H1 (cell line): ENCODE measurements around the gene GYS2. TPM values are rescaled to one million over a fixed set of nuclear protein-coding genes. Genes with fewer than 3 reads are reported as not detected.

Source experiments
- CTCF ChIA-PET: fragments of 300-600 bp; sonication (Branson Sonifier 250); formaldehyde crosslinking; loops from one replicate; lab custom pipeline; 2021; ENCODE audit not compliant: partially characterized antibody; lab: Charles Lee
- POLR2A ChIA-PET: fragments of 300-600 bp; sonication (Branson Sonifier 250); formaldehyde crosslinking; loops from one replicate; lab custom pipeline; 2021; ENCODE audit warnings: inconsistent platforms; ENCODE audit not compliant: partially characterized antibody; lab: Charles Lee
- DNase-seq, 2 experiments: peaks; one replicate each; pipeline versions ENCODE4 v3.0.0 to v3.0.0-alpha.2; 2010 to 2022; ENCODE audit warnings: low spot score in 2 of 2, low read depth in 1 of 2, mixed read lengths in 1 of 2
- FAIRE-seq: peaks from 2 replicates; lab custom pipeline; 2011; peaks lifted over from hg19 to GRCh38; lab: Jason Lieb, UNC
- H2AFZ ChIP-seq: 2 replicates; pipeline ENCODE4 v1.8.1; 2012; ENCODE audit warnings: low read length, inconsistent platforms
- H2AK5ac ChIP-seq: 2 replicates; pipeline ENCODE4 v1.6.1; 2013; ENCODE audit warnings: low read depth, low read length
- H2BK120ac ChIP-seq: replicated peaks from 2 replicates; pipeline ENCODE3; 2013; ENCODE audit warnings: low read depth, low read length, inconsistent platforms
- H2BK12ac ChIP-seq: 2 replicates; pipeline ENCODE4 v1.6.1; 2013; ENCODE audit warnings: low read depth, low read length
- H2BK15ac ChIP-seq: 2 replicates; pipeline ENCODE4 v1.6.1; 2013; ENCODE audit warnings: low read length
- H2BK20ac ChIP-seq: 2 replicates; pipeline ENCODE4 v1.6.1; 2013; ENCODE audit warnings: low read length
- H2BK5ac ChIP-seq: 2 replicates; pipeline ENCODE4 v1.6.1; 2013; ENCODE audit warnings: low read depth, low read length
- H3K14ac ChIP-seq: 2 replicates; pipeline ENCODE4 v1.6.1; 2013; ENCODE audit warnings: inconsistent platforms; ENCODE audit not compliant: insufficient read length
- H3K18ac ChIP-seq: 2 replicates; pipeline ENCODE4 v1.6.1; 2013; ENCODE audit warnings: low read length; ENCODE audit errors: extremely low read depth
- H3K23ac ChIP-seq: 2 replicates; pipeline ENCODE4 v1.6.1; 2013; ENCODE audit warnings: inconsistent platforms; ENCODE audit not compliant: insufficient read length
- H3K23me2 ChIP-seq: 2 replicates; pipeline ENCODE4 v1.6.1; 2013; ENCODE audit warnings: low read depth, low read length
- H3K27ac ChIP-seq: 2 replicates; pipeline ENCODE4 v1.6.1; 2011; ENCODE audit warnings: low read depth, low read length, inconsistent platforms
- H3K27me3 ChIP-seq, 4 experiments: replicated peaks in 1 of 4; 1 replicate in 1 of 4; 2 replicates in 3 of 4; pipeline versions ENCODE4 v1.6.1 to v1.8.1; 2011 to 2013; ENCODE audit warnings: low read length in 3 of 4, mild to moderate bottlenecking in 3 of 4, inconsistent platforms in 2 of 4, mixed read lengths in 2 of 4, moderate library complexity in 1 of 4; ENCODE audit not compliant: control insufficient read depth in 3 of 4, insufficient read depth in 3 of 4; ENCODE audit errors: extremely low read depth in 1 of 4
- H3K36me3 ChIP-seq, 4 experiments: 2 replicates each; pipeline versions ENCODE4 v1.6.1 to v1.8.1; 2011 to 2013; ENCODE audit warnings: mild to moderate bottlenecking in 4 of 4, low read length in 3 of 4, moderate library complexity in 2 of 4, control low read depth in 1 of 4, inconsistent platforms in 1 of 4; ENCODE audit not compliant: insufficient read depth in 4 of 4, control insufficient read depth in 2 of 4
- H3K4ac ChIP-seq: replicated peaks from 2 replicates; pipeline ENCODE3; 2013; ENCODE audit warnings: low read length, low read depth, mixed read lengths, inconsistent platforms; ENCODE audit not compliant: insufficient read length
- H3K4me1 ChIP-seq, 4 experiments: replicated peaks in 1 of 4; 1 replicate in 1 of 4; 2 replicates in 3 of 4; pipeline versions ENCODE4 v1.6.1 to v1.8.1; 2011 to 2013; ENCODE audit warnings: low read length in 3 of 4, inconsistent platforms in 2 of 4, mixed read lengths in 1 of 4; ENCODE audit not compliant: insufficient read depth in 4 of 4, control insufficient read depth in 3 of 4
- H3K4me2 ChIP-seq, 2 experiments: 2 replicates each; pipeline versions ENCODE4 v1.6.1 to v1.8.1; 2011 to 2013; ENCODE audit warnings: low read depth in 2 of 2, low read length in 2 of 2, control low read depth in 1 of 2, inconsistent platforms in 1 of 2, mild to moderate bottlenecking in 1 of 2; ENCODE audit not compliant: insufficient read depth in 1 of 2
- H3K4me3 ChIP-seq, 4 experiments: fragments of 200-600, 300-600 bp in 1 of 4; sonication (generic), shearing (Covaris generic), sonication (Bioruptor Twin) in 1 of 4; 2 replicates each; pipeline versions ENCODE4 v1.5.1 to v1.8.1; 2011 to 2016; ENCODE audit warnings: low read length in 4 of 4, low read depth in 3 of 4, control low read depth in 2 of 4, inconsistent platforms in 2 of 4, mild to moderate bottlenecking in 2 of 4, mixed read lengths in 1 of 4, moderate library complexity in 1 of 4; ENCODE audit not compliant: insufficient read depth in 2 of 4; ENCODE audit errors: extremely low read depth in 1 of 4
- H3K56ac ChIP-seq: replicated peaks from 2 replicates; pipeline ENCODE3; 2013; ENCODE audit warnings: low read depth, mild to moderate bottlenecking, mixed read lengths, low read length, inconsistent platforms; ENCODE audit not compliant: insufficient read length
- H3K79me1 ChIP-seq: 2 replicates; pipeline ENCODE4 v1.6.1; 2013; ENCODE audit warnings: low read depth, low read length, control low read depth
- H3K79me2 ChIP-seq, 2 experiments: 2 replicates each; pipeline versions ENCODE4 v1.6.1 to v1.8.1; 2012 to 2013; ENCODE audit warnings: low read length in 2 of 2, mild to moderate bottlenecking in 2 of 2, inconsistent platforms in 1 of 2; ENCODE audit not compliant: insufficient read depth in 2 of 2, control insufficient read depth in 1 of 2
- H3K9ac ChIP-seq, 4 experiments: replicated peaks in 1 of 4; 1 replicate in 1 of 4; 2 replicates in 3 of 4; pipeline versions ENCODE4 v1.6.1 to v1.8.1; 2011 to 2013; ENCODE audit warnings: low read depth in 3 of 4, low read length in 3 of 4, control low read depth in 2 of 4, mild to moderate bottlenecking in 2 of 4, moderate library complexity in 2 of 4, inconsistent platforms in 1 of 4; ENCODE audit errors: extremely low read depth in 1 of 4
- H3K9me3 ChIP-seq, 2 experiments: 2 replicates each; pipeline versions ENCODE4 v1.6.1 to v1.8.1; 2012 to 2013; ENCODE audit warnings: mild to moderate bottlenecking in 2 of 2, moderate library complexity in 2 of 2, control low read depth in 1 of 2, inconsistent platforms in 1 of 2, low read depth in 1 of 2, low read length in 1 of 2, mixed read lengths in 1 of 2; ENCODE audit not compliant: insufficient read depth in 2 of 2
- H4K20me1 ChIP-seq, 2 experiments: replicated peaks in 1 of 2; 2 replicates each; pipeline versions ENCODE3 to v1.8.1; 2011 to 2013; ENCODE audit warnings: inconsistent platforms in 2 of 2, low read length in 2 of 2, mild to moderate bottlenecking in 1 of 2; ENCODE audit not compliant: insufficient read depth in 2 of 2, control insufficient read depth in 1 of 2
- H4K5ac ChIP-seq: 2 replicates; pipeline ENCODE4 v1.6.1; 2013; ENCODE audit warnings: low read length, low read depth, mixed read lengths, inconsistent platforms; ENCODE audit not compliant: insufficient read length
- H4K8ac ChIP-seq: 2 replicates; pipeline ENCODE4 v1.8.0; 2013; ENCODE audit warnings: mild to moderate bottlenecking, moderate library complexity, low read length, inconsistent platforms; ENCODE audit not compliant: insufficient read depth; ENCODE audit errors: extremely low read depth
- H4K91ac ChIP-seq: replicated peaks from 2 replicates; pipeline ENCODE3; 2013; ENCODE audit warnings: low read length, mixed read lengths, inconsistent platforms; ENCODE audit not compliant: insufficient read length
- E2F6 ChIP-seq: IDR thresholded peaks from 2 replicates; pipeline ENCODE4 v1.6.1; 2012; ENCODE audit warnings: inconsistent platforms
- FOSL1 ChIP-seq: IDR thresholded peaks from 2 replicates; pipeline ENCODE4 v1.6.1; 2011; ENCODE audit warnings: mild to moderate bottlenecking, low read depth, low read length, moderate library complexity; ENCODE audit not compliant: insufficient read depth
- KDM4A ChIP-seq: IDR thresholded peaks from one replicate; pipeline ENCODE4 v1.7.1; 2012; ENCODE audit warnings: low read depth, mild to moderate bottlenecking, moderate library complexity, low read length, inconsistent platforms; ENCODE audit not compliant: severe bottlenecking
- SIN3A ChIP-seq, 2 experiments: IDR thresholded peaks in 1 of 2; conservative IDR thresholded peaks in 1 of 2; 2 replicates each; pipeline ENCODE4 v1.6.1; 2011 to 2012; ENCODE audit warnings: low read length in 2 of 2, improper control_type of control experiment in 1 of 2, low read depth in 1 of 2, mild to moderate bottlenecking in 1 of 2
- WGBS, 2 experiments: shearing (Covaris generic) in 1 of 2; methylation state at CpG; one replicate each; pipeline versions ENCODE4 v1.1.6 to v1.1.7; 2013 to 2015; ENCODE audit warnings: low lambda C conversion rate in 2 of 2, mixed read lengths in 2 of 2, inconsistent platforms in 1 of 2, low coverage in 1 of 2, missing lambda C conversion rate in 1 of 2; ENCODE audit not compliant: insufficient replicate concordance in 2 of 2, insufficient coverage in 1 of 2, insufficient read length in 1 of 2; ENCODE audit errors: extremely low coverage in 1 of 2, missing lambda C conversion rate in 1 of 2; 5-methylcytosine and 5-hydroxymethylcytosine counted together
- polyA plus RNA-seq, 7 experiments: library from polyadenylated mRNA; depleted of rRNA in 3 of 7; stranded (reverse) in 5 of 7; unstranded in 2 of 7; fragments of >200 nt in 5 of 7; fragments of 200-250 nt in 2 of 7; gene quantifications; 1 replicate in 5 of 7; 2 replicates in 1 of 7; 4 replicates in 1 of 7; pipeline versions ENCODE4 v1.2.1 to v1.2.3, GENCODE V29; 2011 to 2013; ENCODE audit warnings: missing spikeins in 2 of 7, mixed read lengths in 2 of 7
- total RNA-seq: library from RNA; stranded (reverse); fragmentation: NEBNext Ultra II Directional; extraction: Animal tissue kit (Norgen Biotek cat#: 25700); gene quantifications from 2 replicates; pipeline ENCODE4 v1.2.1, GENCODE V29; 2021

GYS2 gene
- total and polyA plus RNA-seq, 2 of the 8 experiments (the other 6 are each of a cell fraction or from before 2014, with no cell fraction given), result not detected

DNA sequence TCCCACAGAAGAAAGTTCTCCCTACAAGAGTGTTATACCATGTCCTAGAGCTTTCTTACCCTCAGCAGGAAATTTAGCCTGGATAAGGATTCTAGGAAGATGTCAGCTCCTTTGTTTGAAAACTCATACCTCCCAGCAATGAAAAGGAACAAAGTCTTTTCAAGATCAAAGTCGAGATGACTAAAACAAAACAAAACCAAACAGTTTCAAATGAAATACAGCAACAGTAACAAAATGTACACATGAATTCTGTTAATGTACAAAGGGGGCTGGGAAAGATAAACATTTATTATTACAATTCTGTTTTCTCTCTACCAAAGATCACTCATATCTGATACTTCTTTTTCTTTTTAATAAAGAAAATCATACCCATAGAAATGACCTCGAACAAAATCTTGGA lies 41.8 kb downstream of the GYS2 start:
- Histone ChIP-seq H3K9ac (no peak overlapping the region), H2AFZ (no peak overlapping the region; the same call in 1 of the 2 replicates), H3K4me3 (no peak overlapping the region), H3K18ac (no peak overlapping the region), H3K23me2 (no peaks in the 10 kb centered on the region), H3K27ac (no peak overlapping the region), H3K4me2 (no peak overlapping the region), H3K14ac (no peak overlapping the region), H3K9me3 (no peaks in the 10 kb centered on the region), H2BK5ac (no peak overlapping the region), H3K23ac (no peak overlapping the region), H4K5ac (no peak overlapping the region), H3K56ac (no peak overlapping the region), H3K36me3 (no peaks in the 10 kb centered on the region), H3K4ac (no peak overlapping the region), H3K4me1 (no peaks in the 10 kb centered on the region), H2BK15ac (no peak overlapping the region), H2BK20ac (no peak overlapping the region), H3K79me1 (no peaks in the 10 kb centered on the region), H2AK5ac (no peak overlapping the region), H4K8ac (no peak overlapping the region), H2BK120ac (no peak overlapping the region), H2BK12ac (no peak overlapping the region), H3K27me3 (no peaks in the 10 kb centered on the region), H4K20me1 (no peaks in the 10 kb centered on the region), H3K79me2 (no peaks in the 10 kb centered on the region), H4K91ac (no peak overlapping the region)
- ChIA-PET POLR2A (no interaction called here), CTCF (no interaction called here)
- FAIRE-seq (no peak), DNase-seq (no peak)
- TF ChIP-seq E2F6, result no peak
- no peak for TF ChIP-seq SIN3A (conservative IDR thresholded peaks at IDR 0.05 in 1 of 2, IDR thresholded peaks at IDR 0.05 in 1 of 2; ENCODE audit: low read depth in 1 of 2, low read length in 2 of 2)
- TF ChIP-seq FOSL1, result no peak
- TF ChIP-seq KDM4A, result no peak
- WGBS, 2 experiments, result 88% methylated on average over 2 of the region's 2 CpGs; no CpG with 5 or more reads in 1 of the 2 experiments
